ENCODE data around the gene NANP. TPM values are rescaled to one million over a fixed set of nuclear protein-coding genes. Genes with fewer than 3 reads are reported as not detected.

Gene NANP
- total and polyA plus RNA-seq, 9 of the 15 experiments (the other 6 are each of a cell fraction or from before 2014, with no cell fraction given): 5.4 to 8.4 (median 6.9) TPM

GRCh38 chr20:25587536-25587935, 36.3 kb downstream of the NANP start (continued):
- TF ChIP-seq XRCC5 (IDR thresholded peaks at IDR 0.05; ENCODE audit: low read depth, low read length): no peak

- ATAC-seq: no peak
- Histone ChIP-seq H3K36me3 (ENCODE audit: control insufficient read depth, insufficient read depth, low read length) (no peaks in the 10 kb centered on the region), H3K9me1 (ENCODE audit: control insufficient read depth, insufficient read depth, low read length) (no peaks in the 10 kb centered on the region), H3K27me3 (ENCODE audit: control insufficient read depth in 2 of 2, insufficient read depth in 2 of 2, low read length in 2 of 2) (peaks cover 2 to 20% of the 10 kb centered on the region in 2 experiments; a peak in 4 of 5 replicates), H3K4me1 (replicated peaks in 1 of 2; ENCODE audit: control insufficient read depth in 2 of 2, insufficient read depth in 2 of 2, low read length in 2 of 2) (peaks cover 0 to 8% of the 10 kb centered on the region in 2 experiments; a peak in 2 of 5 replicates), H3K9me3 (replicated peaks; ENCODE audit: control insufficient read depth, insufficient read depth, low read depth, low read length) (no peaks in the 10 kb centered on the region), H2AFZ (ENCODE audit: low read depth, low read length) (no peak overlapping the region), H4K20me1 (replicated peaks; ENCODE audit: control insufficient read depth, insufficient read depth, low read length) (no peaks in the 10 kb centered on the region), H3K4me3 (no peak overlapping the region), H3K4me2 (ENCODE audit: insufficient read depth, low read length) (no peak overlapping the region), H3K27ac (ENCODE audit: extremely low read depth, low read depth, low read length) (no peak overlapping the region), H3K9ac (ENCODE audit: insufficient read depth in 1 of 2, low read depth in 2 of 2, low read length in 2 of 2) (no peak overlapping the region), H3K79me2 (ENCODE audit: control insufficient read depth, insufficient read depth, low read length) (no peaks in the 10 kb centered on the region)
- TF ChIP-seq CBFA2T3 (IDR thresholded peaks at IDR 0.05) (peak; percentile 26; the same call in 1 of the 2 replicates), SREBF2 (CRISPR knock-in tag; IDR thresholded peaks at IDR 0.05) (no peak), ZNF324 (CRISPR knock-in tag; IDR thresholded peaks at IDR 0.05) (no peak), ATF3 (IDR thresholded peaks at IDR 0.05) (peak; percentile 60), ATF3 (CRISPR knock-in tag; conservative IDR thresholded peaks at IDR 0.05) (no peak), KDM5B (IDR thresholded peaks at IDR 0.05; ENCODE audit: insufficient replicate concordance, low read depth, low read length) (no peak), ZNF384 (IDR thresholded peaks at IDR 0.05; ENCODE audit: low read depth, low read length) (peak; percentile 61), JUND (IDR thresholded peaks at IDR 0.05; ENCODE audit: borderline replicate concordance, low read depth, low read length) (peak; percentile 39; the same call in 1 of the 2 replicates), JUND (tag; IDR thresholded peaks at IDR 0.05; ENCODE audit: borderline replicate concordance, low read depth, low read length) (no peak; the same call in 2 of the 3 replicates)
- FAIRE-seq: no peak
- no TSS peak for BruUV-seq (replicated peaks)
- in situ Hi-C loops (cut with MboI): no loop called here
- intact Hi-C loops (cut with micrococcal nuclease): no loop called here
- CTCF ChIA-PET (ENCODE audit: low intra/inter-chr PET ratio): no interaction called here
- 16% methylated on average over 10 of the region's 11 CpGs for WGBS (ENCODE audit: insufficient coverage, low coverage, missing lambda C conversion rate)
- POLR2A ChIA-PET: interaction anchor here (0.6 kb wide), 1 partner anchor 8 kb away, joined by 4 read pairs; no protein-coding TSS in a partner anchor
- peak in 1 of 4 experiments; percentile 12 for DNase-seq (ENCODE audit: extremely low read depth in 1 of 4, low spot score in 3 of 4)
Measured at GRCh38 chr20:25586877-25587276, 36.9 kb downstream of the NANP start.
